Stimulated activated CD8-positive, alpha-beta memory T cell treated with anti-CD3 and anti-CD28 coated beads, Interleukin-7, amount 100 ng/mL, for 48 hours (primary cell): Measurements from ENCODE around the gene ZNF674.
"Not testable (repeated sequence)": the region's sequence is repeated elsewhere in the genome, so short reads cannot be mapped to it uniquely, and the experiment has no call there.

Experiments
- DNase-seq, 2 donors: peaks; one replicate each; pipeline ENCODE4 v3.0.0-alpha.2; 2020; ENCODE audit warnings: low read depth in 1 of 2; ENCODE audit errors: extremely low read depth in 1 of 2

ZNF674 gene

DNA sequence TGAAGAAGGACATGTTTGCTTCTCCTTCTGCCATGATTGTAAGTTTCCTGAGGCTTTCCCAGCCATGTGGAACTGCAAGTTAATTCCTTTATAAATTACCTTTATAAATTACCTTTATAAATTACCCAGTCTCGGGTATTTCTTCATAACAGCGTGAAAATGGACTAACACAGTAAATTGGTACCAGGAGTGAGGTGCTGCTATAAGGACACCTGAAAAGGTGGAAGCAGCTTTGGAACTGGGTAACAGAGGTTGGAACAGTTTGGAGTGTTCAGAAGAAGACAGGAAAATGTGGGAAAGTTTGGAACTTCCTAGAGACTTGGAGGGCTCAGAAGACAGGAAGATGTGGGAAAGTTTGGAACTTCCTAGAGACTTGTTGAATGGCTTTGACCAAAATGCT, 66.6 kb downstream of the ZNF674 start:
- DNase-seq, result not testable (repeated sequence)

DNA sequence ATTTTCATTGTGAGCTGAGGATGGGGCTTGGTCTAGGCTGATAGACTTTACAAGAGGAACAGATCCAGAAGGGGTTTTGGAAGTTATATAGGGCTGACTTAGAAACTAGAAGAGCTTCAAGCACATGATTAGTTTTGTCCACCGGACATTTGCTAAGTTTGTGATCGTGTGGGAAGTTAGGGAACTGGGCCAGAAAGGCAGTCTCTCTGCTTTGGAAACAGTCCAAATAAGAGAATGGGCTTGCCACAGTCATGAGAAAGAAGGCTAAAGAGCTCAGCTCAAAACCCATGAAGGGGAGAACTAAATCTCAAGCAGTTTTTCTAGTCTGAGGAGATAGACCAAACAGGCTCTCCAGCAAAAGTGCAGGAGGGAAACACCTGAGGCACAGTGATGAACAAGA, 67.8 kb downstream of the ZNF674 start:
- no peak for DNase-seq

DNA sequence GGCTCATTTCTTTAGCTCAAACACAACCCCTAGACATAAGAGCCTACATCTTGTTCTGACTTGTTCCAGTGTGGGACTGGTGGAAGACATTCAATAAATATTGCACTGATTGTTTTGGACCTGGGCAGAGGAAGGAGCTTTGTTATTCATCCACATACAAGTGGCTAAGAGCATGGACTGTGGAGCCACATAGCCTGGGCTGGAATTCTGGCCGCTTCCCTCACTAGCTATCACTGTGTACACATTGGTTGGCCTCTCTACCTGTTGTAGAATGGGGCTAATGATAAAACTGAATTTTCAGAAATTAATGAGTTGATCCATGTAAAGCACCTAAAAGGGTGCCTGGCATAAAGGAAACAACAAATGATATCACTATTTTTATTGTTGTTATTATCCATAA, 80.0 kb downstream of the ZNF674 start:
- DNase-seq, result no peak

DNA sequence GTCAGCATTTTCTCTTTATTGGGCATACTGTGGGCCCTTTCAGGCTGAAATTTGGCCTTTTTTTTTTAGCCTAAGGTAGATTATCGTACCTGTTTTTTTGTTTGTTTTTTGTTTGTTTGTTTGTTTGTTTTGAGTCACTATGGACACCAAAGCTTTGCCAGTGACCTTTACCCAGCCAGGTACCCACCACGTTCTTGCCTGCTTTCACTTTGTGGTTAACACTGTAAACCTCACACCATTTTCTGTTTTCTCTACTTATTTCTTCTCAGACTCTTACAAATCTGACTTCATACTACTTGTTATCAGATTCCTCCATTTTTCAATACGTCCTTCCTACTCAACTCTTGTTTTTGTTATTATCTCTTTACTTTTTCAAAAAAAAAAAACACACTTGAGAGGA, 81.5 kb downstream of the ZNF674 start:
- DNase-seq, result no peak

DNA sequence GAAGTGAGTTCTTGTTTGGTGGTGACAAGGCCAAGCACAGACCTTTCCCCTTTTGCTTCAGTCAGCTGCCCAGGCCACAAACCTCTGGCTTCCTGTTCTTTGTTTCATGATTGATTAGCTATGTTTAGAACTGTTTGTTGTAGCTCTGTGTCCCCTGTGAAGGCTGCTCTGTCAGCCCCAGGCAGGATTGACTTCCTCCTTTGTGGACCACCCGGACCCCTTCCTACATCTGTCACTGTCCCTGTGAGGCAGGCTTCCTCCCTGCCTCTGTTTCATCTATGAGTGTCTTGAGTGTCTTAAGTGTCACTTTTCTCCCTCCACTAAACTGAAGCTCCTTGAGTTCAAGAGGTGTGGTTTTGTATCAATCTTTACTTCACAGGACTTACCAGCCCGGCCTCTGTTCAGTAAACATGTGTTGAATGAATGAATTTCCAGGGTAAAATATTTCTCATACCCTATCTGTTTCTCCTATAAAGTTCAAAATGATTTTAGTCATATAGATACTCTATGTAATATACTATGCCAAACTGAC, 83.5 kb downstream of the ZNF674 start:
- DNase-seq, result no peak

DNA sequence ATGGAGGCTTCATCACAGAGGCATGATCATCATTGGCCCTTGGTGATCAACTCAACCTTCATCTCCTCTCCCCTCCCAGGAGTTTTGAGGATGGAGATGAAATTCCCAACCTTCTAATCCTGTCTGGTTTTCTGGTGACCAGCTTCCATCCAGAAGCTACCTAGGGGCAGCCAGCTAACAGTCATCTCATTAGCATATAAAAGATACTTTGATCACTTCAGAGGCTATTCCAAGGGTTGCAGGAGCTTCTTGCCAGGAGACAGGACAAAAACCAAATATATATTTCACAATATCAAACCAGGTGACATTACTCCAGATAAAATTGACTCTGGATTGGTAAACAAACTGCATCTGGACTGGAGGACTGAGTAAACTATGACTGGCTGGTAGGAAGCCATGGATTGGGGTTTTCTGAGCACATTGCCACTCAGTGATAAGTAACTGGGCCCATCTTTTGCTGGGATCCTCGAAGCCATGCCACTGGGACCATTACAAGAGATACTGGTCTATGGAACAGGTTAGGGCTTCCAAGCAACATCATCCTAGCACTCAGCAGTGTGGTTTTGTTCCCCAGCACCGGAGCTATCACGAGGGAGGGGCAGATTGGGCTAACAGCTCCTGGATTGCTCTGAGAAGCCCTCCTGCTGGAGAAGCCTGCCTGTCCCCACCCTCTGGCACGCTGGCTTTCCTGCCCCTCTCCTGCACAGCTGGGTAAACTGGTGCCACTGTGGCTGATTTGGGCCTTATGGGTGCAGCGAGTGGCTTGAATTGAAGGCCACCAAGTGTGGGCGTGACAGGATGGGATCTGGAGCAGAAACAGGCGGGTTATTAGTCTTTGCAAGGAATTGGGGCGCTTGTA, 84.2 kb downstream of the ZNF674 start:
- DNase-seq, result not testable (repeated sequence)

DNA sequence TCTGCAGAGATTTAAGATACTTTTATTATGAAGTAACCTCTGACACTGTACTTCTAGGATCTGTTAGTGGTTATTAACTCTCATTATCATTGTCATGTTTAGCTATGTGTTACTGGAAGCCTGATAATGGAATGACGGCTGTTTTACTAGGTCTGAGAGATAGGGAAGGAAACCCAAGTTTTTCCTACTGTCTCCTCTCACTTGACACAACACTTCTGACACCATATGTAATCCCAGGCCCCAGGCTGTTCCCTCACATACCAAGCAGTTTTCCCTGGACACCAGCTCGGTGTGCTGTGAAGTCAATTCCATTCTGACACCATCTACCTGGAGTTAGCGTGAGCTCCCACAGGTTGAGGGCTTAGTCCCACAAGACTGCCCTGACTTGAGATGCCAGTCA, 85.6 kb downstream of the ZNF674 start:
- DNase-seq, result no peak

DNA sequence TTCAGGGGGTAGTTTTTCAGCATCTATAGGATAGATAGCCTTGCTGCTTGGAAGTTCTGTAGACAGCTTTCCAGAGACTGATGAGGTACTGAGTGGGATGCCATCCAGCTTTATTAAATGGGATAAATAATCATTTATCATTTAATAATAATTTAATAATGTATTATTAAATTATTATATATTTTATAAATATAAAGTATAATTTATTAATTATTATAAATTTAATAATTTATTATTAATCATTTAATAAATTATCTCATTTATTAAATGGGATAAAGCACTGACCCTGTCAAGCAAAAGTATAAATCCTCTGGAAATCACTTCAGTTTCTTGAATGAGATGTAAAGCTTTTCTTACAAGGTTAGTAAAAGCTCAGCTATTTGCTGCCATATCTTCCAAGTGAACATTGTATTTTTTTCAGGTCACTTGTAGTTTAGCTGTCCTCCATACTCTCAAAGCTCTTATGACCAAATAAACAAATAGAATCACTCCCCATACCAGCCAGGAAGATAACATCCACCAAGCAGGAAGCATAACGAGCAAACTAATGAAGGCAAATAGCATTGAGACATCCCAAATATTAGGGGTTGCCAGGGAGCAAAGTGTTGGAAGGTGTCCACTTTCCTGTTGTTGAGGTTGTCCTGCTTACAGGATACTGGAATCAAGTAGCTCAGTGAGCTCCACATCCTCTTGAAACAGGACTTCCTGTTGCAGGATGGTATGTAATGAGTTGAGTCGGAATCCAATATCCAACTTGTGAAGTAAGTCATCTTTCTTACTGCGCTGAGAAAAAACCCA, 88.9 kb downstream of the ZNF674 start:
- DNase-seq, result no peak
